PC-9 (cell line): ENCODE results near the gene CNGA1. TPM values are rescaled to one million over a fixed set of nuclear protein-coding genes. Genes with fewer than 3 reads are reported as not detected.

Experiments
- BruUV-seq: library from RNA; stranded (reverse); fragments of 400-500 nt; replicated peaks from 2 replicates; lab custom pipeline; 2021; lab: Mats Ljungman, UMichigan
- CTCF ChIA-PET: fragments of 300-600 bp; sonication (Branson Sonifier 250); formaldehyde crosslinking; loops from one replicate; lab custom pipeline; 2022; ENCODE audit warnings: antibody characterized with exemption; lab: Charles Lee
- POLR2A ChIA-PET: fragments of 300-600 bp; sonication (Branson Sonifier 250); formaldehyde crosslinking; loops from one replicate; lab custom pipeline; 2022; ENCODE audit warnings: antibody characterized with exemption; ENCODE audit not compliant: unreplicated experiment; lab: Charles Lee
- DNase-seq, 2 experiments: peaks; one replicate each; pipeline versions ENCODE4 v3.0.0 to v3.0.0-alpha.2; 2015 to 2022; ENCODE audit warnings: mixed read lengths in 1 of 2
- H2AFZ ChIP-seq: fragments of 200-600 bp; sonication (generic); 2 replicates; pipeline ENCODE4 v1.8.1; 2017; ENCODE audit warnings: antibody characterized with exemption
- H3F3A ChIP-seq: fragments of 200-600 bp; sonication (generic); 2 replicates; pipeline ENCODE4 v1.8.1; 2017; ENCODE audit warnings: antibody characterized with exemption, mild to moderate bottlenecking, low read depth; ENCODE audit not compliant: insufficient read depth
- H3K27ac ChIP-seq: fragments of 200-600 bp; sonication (generic); 2 replicates; pipeline ENCODE4 v1.6.1; 2016; ENCODE audit warnings: mixed run types
- H3K27me3 ChIP-seq: fragments of 200-600 bp; sonication (generic); 2 replicates; pipeline ENCODE4 v1.6.1; 2016; ENCODE audit warnings: low read depth, mixed run types; ENCODE audit not compliant: insufficient read depth
- H3K36me3 ChIP-seq: fragments of 200-600 bp; sonication (generic); 2 replicates; pipeline ENCODE4 v1.6.1; 2016; ENCODE audit warnings: low read depth, mixed run types
- H3K4me1 ChIP-seq: fragments of 200-600 bp; sonication (generic); replicated peaks from 2 replicates; pipeline ENCODE4 v1.6.1; 2016; ENCODE audit warnings: mixed run types; ENCODE audit not compliant: insufficient read depth
- H3K4me2 ChIP-seq: fragments of 200-600 bp; sonication (generic); 2 replicates; pipeline ENCODE4 v1.6.1; 2017; ENCODE audit warnings: mixed run types
- H3K4me3 ChIP-seq: fragments of 200-600 bp; sonication (generic); 2 replicates; pipeline ENCODE4 v1.6.1; 2016; ENCODE audit warnings: mixed run types
- H3K79me2 ChIP-seq: fragments of 200-600 bp; sonication (generic); 2 replicates; pipeline ENCODE4 v1.6.1; 2017; ENCODE audit warnings: low read depth, mixed run types
- H3K9me2 ChIP-seq: fragments of 200-600 bp; sonication (generic); 2 replicates; pipeline ENCODE4 v1.8.1; 2017; ENCODE audit warnings: mild to moderate bottlenecking; ENCODE audit not compliant: insufficient read depth
- H3K9me3 ChIP-seq: fragments of 200-600 bp; sonication (generic); 2 replicates; pipeline ENCODE4 v1.8.1; 2016; ENCODE audit warnings: low read depth; ENCODE audit not compliant: insufficient read depth
- H4K20me1 ChIP-seq: fragments of 200-600 bp; sonication (generic); 2 replicates; pipeline ENCODE4 v1.8.1; 2017; ENCODE audit not compliant: insufficient read depth
- EZH2 ChIP-seq: fragments of 200-600 bp; sonication (generic); IDR thresholded peaks from 2 replicates; pipeline ENCODE4 v1.8.0; 2017; ENCODE audit warnings: antibody characterized with exemption, low read depth
- intact Hi-C: fragments of 100-400 bp; cut with micrococcal nuclease; formaldehyde crosslinking; loops from one replicate; pipeline ENCODE4 v1.10.0; 2022; ENCODE audit not compliant: unreplicated experiment
- total RNA-seq: library from RNA; stranded (reverse); gene quantifications from 2 replicates; pipeline ENCODE4 v1.2.3, GENCODE V29; 2021
- TF ChIP-seq, protein P1 (sequence below): fragments of 200-600 bp; sonication (generic); conservative IDR thresholded peaks from 2 replicates; pipeline ENCODE4 v1.6.1; 2017; ENCODE audit warnings: mixed run types, antibody characterized with exemption, mild to moderate bottlenecking, moderate library complexity

The CNGA1 gene
- total RNA-seq, 1 experiment from 2014 or later, result 1.8 TPM

- H3K79me2 ChIP-seq, result no peaks in the 10 kb centered on the region
- H3K4me1 ChIP-seq, result peaks cover 20% of the 10 kb centered on the region
- no peaks in the 10 kb centered on the region for H3K9me2 ChIP-seq
- no peaks in the 10 kb centered on the region for H3K9me3 ChIP-seq
- intact Hi-C loops, result no loop called here
- no peak overlapping the region for H3K27ac ChIP-seq
- ChIA-PET POLR2A (no interaction called here), CTCF (no interaction called here)
- no peak overlapping the region for H3K4me3 ChIP-seq
- no TSS peak for BruUV-seq
- TF ChIP-seq, protein P1, sequence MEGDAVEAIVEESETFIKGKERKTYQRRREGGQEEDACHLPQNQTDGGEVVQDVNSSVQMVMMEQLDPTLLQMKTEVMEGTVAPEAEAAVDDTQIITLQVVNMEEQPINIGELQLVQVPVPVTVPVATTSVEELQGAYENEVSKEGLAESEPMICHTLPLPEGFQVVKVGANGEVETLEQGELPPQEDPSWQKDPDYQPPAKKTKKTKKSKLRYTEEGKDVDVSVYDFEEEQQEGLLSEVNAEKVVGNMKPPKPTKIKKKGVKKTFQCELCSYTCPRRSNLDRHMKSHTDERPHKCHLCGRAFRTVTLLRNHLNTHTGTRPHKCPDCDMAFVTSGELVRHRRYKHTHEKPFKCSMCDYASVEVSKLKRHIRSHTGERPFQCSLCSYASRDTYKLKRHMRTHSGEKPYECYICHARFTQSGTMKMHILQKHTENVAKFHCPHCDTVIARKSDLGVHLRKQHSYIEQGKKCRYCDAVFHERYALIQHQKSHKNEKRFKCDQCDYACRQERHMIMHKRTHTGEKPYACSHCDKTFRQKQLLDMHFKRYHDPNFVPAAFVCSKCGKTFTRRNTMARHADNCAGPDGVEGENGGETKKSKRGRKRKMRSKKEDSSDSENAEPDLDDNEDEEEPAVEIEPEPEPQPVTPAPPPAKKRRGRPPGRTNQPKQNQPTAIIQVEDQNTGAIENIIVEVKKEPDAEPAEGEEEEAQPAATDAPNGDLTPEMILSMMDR, result no peak
- TF ChIP-seq EZH2, result no peak
- H3K27me3 ChIP-seq, result no peaks in the 10 kb centered on the region
- no peaks in the 10 kb centered on the region; the same call in none of the 2 replicates for H3F3A ChIP-seq
- DNase-seq, result no peak
- H4K20me1 ChIP-seq, result no peaks in the 10 kb centered on the region
- H2AFZ ChIP-seq, result no peak overlapping the region
- H3K36me3 ChIP-seq, result peaks cover 56% of the 10 kb centered on the region
- H3K4me2 ChIP-seq, result no peak overlapping the region
These were observed 14.0 kb upstream of the CNGA1 start for GRCh38 chr4:48030470-48030869.

- POLR2A ChIA-PET, result no interaction called here
- H3K4me2 ChIP-seq, result no peak overlapping the region
- intact Hi-C loops, result no loop called here
- CTCF ChIA-PET, result no interaction called here
- H3K9me3 ChIP-seq, result no peaks in the 10 kb centered on the region
- H3K79me2 ChIP-seq, result no peaks in the 10 kb centered on the region
- H3F3A ChIP-seq, result no peaks in the 10 kb centered on the region; the same call in none of the 2 replicates
- DNase-seq, result no peak
- H3K4me1 ChIP-seq, result peaks cover 19% of the 10 kb centered on the region
- peaks cover 45% of the 10 kb centered on the region for H3K36me3 ChIP-seq
- H2AFZ ChIP-seq, result no peak overlapping the region
- no peak for TF ChIP-seq EZH2
- TF ChIP-seq, protein P1, result no peak
- H3K9me2 ChIP-seq, result no peaks in the 10 kb centered on the region
- BruUV-seq, result no TSS peak
- H3K27ac ChIP-seq, result no peak overlapping the region
- H3K27me3 ChIP-seq, result no peaks in the 10 kb centered on the region
- no peaks in the 10 kb centered on the region for H4K20me1 ChIP-seq
- H3K4me3 ChIP-seq, result no peak overlapping the region
These were observed 12.2 kb upstream of the CNGA1 start for GRCh38 chr4:48028696-48029095.

GRCh38 chr4:48027653-48028052, 11.2 kb upstream of the CNGA1 start:
- Histone ChIP-seq H3K27me3 (no peaks in the 10 kb centered on the region), H3K4me3 (no peak overlapping the region), H3K4me1 (peaks cover 9% of the 10 kb centered on the region), H3F3A (no peaks in the 10 kb centered on the region; the same call in none of the 2 replicates), H3K9me3 (no peaks in the 10 kb centered on the region), H3K4me2 (no peak overlapping the region), H3K27ac (no peak overlapping the region), H3K9me2 (no peaks in the 10 kb centered on the region), H2AFZ (no peak overlapping the region), H3K79me2 (no peaks in the 10 kb centered on the region), H4K20me1 (no peaks in the 10 kb centered on the region), H3K36me3 (peaks cover 43% of the 10 kb centered on the region)
- intact Hi-C loops, result no loop called here
- TF ChIP-seq EZH2, result no peak
- TF ChIP-seq, protein P1, result no peak
- no TSS peak for BruUV-seq
- no peak for DNase-seq
- ChIA-PET POLR2A (no interaction called here), CTCF (no interaction called here)
